Breast epithelium (tissue), 3 donors: ENCODE data around the gene USHBP1.

ENCODE experiments used
- POLR2A ChIP-seq: fragments of 450-650 bp; IDR thresholded peaks from one replicate; pipeline ENCODE4 v1.6.1; 2016; ENCODE audit warnings: antibody characterized with exemption, mild to moderate bottlenecking, moderate library complexity
- POLR2AphosphoS5 ChIP-seq, 3 donors: sonication (generic); formaldehyde crosslinking; IDR thresholded peaks; one replicate each; pipeline ENCODE4 v1.6.1; 2017; ENCODE audit warnings: antibody characterized with exemption in 3 of 3
- TF ChIP-seq, protein P1 (sequence below), 3 donors: fragments of 450-650 bp; IDR thresholded peaks; one replicate each; pipeline ENCODE4 v1.5.1; 2016 to 2017; ENCODE audit warnings: antibody characterized with exemption in 3 of 3, mild to moderate bottlenecking in 3 of 3, moderate library complexity in 3 of 3

DNA sequence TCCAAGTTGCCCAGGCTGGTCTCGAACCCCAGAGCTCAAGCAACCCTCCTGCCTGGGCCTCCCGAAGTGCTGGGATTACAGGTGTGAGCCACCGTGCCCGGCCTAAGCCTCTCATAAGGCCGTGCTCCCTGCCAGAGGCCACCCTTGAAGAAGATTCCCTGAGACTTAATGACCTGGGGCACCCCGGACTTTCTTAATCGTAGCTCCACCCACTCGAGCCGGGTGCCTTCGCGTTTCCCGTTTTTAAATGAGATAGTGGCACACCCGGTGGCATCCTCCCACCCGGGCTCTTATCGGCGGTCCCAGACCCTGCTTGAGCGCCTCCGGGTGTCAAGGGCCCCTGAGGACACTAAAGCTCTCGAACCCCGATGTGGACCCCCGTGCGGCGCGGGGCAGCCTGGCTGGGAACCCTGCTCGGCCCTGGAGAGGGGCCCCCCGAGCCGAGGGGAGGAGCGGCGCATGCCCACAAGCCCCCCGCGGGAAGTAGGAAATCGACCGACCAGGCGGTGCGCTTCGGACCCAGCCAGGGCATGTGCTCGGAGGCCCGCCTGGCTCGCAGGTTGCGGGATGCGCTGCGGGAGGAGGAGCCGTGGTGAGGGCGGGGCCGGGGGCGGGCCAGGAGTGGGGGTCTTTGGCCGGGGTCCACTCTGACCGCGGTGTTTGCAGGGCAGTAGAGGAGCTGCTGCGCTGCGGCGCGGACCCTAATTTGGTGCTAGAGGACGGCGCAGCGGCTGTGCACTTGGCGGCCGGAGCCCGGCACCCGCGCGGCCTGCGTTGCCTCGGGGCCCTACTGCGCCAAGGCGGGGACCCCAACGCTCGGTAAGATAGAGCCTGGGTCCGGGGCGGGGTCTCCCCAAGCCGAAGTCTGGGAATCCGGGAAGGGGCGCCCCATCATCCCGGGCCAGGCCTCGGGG, 17.1 kb upstream of the USHBP1 start, which contains the start of gene ANKLE1:
- TF ChIP-seq, protein P1, sequence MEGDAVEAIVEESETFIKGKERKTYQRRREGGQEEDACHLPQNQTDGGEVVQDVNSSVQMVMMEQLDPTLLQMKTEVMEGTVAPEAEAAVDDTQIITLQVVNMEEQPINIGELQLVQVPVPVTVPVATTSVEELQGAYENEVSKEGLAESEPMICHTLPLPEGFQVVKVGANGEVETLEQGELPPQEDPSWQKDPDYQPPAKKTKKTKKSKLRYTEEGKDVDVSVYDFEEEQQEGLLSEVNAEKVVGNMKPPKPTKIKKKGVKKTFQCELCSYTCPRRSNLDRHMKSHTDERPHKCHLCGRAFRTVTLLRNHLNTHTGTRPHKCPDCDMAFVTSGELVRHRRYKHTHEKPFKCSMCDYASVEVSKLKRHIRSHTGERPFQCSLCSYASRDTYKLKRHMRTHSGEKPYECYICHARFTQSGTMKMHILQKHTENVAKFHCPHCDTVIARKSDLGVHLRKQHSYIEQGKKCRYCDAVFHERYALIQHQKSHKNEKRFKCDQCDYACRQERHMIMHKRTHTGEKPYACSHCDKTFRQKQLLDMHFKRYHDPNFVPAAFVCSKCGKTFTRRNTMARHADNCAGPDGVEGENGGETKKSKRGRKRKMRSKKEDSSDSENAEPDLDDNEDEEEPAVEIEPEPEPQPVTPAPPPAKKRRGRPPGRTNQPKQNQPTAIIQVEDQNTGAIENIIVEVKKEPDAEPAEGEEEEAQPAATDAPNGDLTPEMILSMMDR (IDR thresholded peaks at IDR 0.05): no peak
- TF ChIP-seq POLR2A (no peak), POLR2AphosphoS5 (IDR thresholded peaks at IDR 0.05) (no peak)
